NCI-H187 (cell line): ENCODE results near the gene GJA5.
"Not testable (repeated sequence)": the region's sequence is repeated elsewhere in the genome, so short reads cannot be mapped to it uniquely, and the experiment has no call there.

Experiments used
- DNase-seq, 2 experiments: peaks; one replicate each; lab custom pipeline; 2025; lab: John Stamatoyannopoulos, UW

The GJA5 gene

DNA sequence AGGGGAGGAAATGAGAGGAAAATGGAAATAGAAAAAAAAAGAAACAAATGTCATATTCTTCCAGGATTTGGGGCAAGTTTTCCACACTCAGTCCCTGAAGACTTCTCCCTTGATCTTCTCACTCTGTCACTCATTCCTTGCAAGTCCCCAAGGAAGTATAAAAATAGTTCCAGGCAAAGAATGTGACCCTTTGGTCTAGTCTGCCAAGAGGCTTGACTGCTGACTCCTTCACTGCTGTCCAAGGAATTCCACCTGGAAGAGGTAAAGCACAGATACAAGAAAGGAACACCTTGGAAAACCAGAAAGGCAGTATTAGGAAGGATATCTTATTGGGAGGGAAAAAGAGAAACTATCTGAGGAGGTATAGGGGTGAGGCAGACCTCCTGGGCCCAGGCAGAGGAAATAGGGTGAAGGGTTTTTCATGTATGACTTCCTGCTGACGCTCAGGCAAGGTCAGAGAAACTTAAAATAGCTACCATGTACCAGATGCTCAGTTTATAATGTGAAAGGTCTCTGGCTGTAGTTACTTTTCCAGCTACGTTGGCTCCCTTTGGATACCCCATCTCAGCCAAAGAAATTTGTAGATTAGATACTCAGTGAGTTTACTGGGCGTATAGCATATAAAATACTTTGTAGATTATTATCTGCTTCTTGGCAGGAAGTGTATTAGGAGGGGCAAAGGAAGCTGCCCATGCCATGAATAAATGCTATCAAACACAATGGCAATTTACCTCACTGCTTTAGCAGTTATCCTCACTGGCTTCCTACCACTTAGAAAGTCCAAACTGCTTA is 2.0 kb upstream of the GJA5 start:
- DNase-seq = no peak

DNA sequence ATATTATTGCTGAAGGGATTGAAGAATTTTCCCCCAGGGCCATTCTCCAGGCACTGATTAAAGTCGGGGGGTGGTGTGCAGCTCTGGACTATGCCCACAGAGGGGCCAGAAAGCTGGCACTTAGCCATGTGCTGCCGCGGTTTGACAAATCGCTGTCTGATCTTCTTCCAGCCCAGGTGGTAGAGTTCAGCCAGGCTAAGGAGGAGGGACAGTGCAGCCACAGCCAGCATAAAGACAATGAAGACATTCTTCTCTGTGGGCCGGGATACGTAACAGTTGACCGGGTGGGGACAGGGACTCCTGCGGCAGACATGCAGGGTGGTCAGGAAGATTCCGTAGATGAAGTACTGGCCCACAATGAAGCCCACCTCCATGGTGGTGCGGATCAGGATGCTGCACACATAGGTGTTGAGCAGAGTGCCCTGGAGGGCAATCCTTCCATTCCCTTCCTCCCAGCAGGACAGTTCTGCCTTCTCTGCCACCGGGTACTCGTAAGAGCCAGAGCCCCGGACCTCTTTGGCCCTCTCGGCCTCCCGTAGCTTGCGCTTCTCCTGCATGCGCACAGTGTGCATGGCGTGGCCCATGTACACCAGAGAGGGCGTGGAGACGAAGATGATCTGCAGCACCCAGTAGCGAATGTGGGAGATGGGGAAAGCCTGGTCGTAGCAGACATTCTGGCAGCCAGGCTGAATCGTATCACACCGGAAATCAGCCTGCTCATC is 1.9 kb downstream of the GJA5 start:
- DNase-seq = no peak

DNA sequence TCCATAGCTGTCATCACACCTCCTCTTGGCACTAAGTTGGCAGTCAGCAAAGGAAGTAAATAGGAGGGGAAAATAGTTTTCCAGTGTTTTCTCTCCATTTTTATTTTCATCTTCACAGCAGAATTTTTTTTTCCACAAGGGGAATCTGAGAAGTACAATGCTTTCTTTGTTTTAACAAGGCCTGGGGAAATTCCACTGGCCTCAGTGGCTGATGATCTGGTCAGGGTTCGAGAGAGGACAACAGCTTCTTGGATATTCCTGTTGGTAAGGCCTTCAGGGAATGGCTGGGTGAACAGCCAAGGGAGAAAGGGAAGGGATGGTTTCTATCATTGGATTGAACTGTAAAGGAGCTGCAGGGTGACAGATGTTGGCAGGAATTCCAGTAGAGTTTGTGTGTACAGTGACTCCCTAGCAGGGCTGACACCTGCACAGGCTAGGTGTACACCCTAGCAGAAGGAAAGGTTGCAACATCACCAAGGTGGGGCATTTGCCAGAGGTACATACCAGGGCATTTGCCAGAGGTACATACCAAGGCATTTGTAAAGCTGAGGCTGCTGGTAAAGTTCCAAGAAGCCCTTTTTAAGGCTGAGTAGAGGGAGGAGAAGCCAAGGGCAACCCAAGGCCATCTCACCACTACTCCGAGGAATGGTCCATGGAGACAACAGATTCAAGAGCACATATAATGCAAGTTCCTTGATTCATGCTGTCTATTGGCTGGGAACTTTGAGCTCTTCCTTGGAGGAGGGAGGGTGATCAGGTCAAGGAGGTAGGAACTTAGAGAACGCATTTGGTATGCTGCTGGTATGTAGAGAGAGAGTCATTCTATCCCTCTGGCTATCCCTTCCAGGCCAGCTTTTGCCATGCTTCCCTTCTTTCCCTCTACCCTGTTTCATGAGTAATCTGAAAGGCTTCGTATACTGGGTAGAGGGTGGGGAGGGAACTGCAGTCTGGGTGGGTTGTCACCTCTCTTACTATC is 3.1 kb downstream of the GJA5 start:
- no peak for DNase-seq

DNA sequence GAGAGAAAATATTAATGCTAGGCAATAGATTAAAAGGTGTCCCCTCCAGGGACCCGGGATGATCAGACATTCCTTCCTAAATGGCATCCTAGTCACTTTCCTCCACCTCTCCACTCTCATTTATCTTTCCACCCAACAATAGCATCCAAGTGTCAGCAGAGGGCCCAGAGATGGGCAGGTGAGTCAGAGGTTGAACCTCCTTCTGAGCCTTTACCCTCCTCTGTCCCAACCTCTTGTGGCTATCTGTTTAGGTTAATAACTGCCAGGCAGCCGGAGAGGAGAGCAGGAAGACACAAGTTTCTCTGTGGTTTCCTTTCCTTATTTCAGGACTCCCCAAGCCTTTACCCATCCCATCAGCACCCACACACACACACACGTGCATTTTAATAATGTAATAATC is 4.1 kb downstream of the GJA5 start:
- no peak for DNase-seq

DNA sequence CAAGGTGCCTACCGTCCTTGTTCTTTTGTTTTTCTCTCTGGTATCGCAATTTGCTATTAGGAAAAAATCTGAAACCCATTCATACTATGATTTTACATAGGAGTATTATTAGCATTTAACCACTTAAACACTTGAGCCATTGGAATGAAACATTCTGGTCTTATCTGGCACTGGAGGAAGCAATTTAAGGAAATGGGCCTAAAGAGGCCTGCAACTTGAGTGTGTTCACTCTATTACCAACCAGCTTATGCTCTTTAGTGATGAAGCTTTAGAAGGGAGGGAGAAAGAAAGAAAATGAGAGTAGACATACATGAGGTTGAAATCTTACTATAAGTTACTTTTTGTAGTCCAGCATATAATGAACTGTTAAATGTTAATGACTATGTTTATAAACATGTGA is 5.7 kb downstream of the GJA5 start:
- DNase-seq = no peak

DNA sequence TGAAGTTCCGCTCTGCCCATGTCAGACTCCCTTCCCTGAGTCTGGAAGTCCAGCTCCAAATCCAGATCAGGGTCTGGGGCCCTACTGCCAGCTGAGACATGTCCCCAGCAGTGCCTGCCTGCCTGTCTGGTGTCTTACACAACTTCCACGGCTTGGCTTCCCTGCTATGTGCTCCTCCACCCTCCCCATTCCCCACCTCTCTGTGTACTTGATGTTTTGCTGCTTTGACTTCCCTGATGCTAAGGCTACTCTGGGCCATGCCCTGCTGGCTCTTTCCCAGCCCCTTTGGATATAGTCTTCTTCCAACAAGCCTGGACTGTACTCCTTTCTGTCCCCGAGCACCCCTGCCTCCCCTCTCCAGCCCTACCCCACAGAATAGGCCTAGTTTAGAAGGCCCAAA is 7.3 kb downstream of the GJA5 start:
- no peak for DNase-seq

DNA sequence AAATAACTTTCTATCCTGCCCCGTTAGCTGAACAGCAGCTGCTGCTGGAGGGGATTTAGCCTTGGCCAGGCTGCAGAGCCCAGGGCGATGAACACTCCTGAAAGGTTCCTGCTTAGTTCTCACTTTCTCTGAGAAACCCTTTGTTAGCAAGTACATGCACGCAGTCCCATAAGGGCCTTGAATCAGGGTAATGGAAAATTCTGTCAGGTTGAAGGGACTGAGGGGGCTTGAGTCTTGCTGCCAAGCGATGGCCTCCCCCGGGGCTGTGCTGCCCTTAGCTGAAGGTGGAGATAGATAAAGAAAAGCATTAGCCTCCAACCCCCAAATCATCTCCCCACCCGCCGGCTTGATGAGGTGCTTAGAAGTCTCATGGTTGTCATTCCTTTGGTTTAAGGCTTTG is 7.9 kb downstream of the GJA5 start:
- no peak for DNase-seq

DNA sequence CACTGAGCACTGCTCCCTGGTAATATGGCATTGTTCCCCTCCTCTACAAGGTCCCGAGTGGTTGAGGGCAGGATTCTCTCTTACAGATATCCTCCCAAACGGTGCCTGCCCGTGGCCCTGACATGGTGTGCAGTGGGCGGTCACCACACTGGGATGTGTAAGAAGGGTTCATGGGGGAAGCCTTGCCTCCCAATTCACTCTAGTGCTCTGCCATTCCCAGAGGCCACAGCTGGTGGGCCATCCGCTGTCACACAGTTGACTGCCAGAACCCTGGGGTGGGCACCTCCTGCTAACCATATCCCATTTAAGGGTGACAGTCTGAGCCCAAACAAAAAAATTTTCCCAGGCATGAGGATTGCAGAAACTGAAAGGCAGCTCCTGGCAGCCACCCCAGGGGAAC is 9.1 kb downstream of the GJA5 start:
- no peak for DNase-seq

DNA sequence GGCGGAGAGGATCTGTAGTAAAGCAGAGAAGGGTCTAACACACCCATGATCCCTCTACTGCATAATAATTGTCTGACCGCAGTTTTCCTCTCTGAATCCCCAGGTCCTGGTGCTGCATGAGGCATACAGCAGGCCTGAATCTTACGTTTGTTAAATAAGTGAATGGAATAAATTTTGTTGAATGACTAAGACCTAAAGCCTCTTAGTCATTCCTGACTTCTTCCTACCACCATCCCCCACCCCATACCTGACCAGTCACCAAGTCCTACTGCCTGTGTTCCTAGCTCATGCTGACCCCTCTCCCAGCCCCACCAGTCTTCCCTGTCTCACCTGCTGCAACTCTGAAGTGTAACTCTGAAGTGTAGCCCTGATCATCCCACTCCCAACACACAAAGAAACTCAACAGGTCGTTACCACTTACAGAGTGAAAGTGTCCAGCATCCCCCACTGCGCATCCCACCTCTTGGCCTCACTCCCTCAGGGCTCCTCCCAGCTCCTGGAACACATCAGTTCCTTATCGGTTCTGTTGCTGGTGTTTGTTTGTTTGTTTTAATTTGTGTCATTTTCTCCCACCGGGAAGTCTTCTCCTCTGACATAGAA is 9.7 kb downstream of the GJA5 start:
- DNase-seq = no peak

DNA sequence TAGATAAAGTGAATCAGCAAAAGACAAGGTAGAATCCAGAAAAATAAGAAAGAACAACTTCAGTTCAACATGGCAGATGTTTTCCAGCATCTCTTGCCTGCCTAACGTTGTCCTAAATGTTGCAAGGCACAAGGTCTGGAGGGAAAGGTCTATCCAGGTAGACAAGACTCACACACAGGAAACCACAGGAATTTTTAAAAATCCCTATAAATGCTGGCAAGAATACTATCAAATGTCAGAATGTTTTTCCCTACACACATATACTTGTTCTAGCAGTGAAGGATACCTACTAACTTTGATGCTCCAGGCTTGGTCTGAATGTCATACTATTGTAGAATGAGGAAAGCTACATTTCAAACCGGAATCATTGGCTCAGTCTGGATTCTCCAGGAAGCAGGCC is 10.6 kb downstream of the GJA5 start:
- DNase-seq = no peak

DNA sequence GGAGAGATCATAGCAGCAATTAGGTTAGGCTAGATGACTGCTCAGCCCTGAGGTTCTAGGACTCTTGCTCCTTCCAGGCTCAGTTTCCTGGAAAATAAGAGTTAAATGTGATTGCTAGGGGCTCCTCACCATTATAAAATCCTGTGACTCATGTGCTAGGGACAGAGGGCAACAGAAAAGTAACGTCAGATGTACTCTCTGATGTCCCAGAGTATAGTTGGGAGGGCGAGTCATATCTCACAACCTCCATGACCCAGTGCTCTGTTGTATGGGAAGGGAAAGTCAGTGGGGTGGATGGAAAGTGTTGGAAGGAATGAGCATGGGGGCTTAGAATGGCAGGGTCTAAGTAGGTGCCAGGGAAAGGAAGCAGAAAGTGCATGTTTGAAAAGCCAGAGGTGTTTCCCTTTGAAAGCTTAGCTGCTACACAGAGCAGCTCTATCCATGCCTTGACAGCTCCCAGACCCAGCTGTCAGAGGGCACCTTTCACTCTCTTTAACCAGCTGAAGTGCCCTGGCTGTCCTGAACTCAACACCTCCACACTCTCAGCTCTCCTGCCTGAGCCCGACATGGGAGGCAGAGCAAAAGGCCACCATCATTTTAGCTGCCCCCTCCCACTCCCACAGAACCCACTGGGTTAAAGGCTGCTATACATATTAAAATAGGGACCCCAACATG is 11.6 kb downstream of the GJA5 start:
- no peak for DNase-seq

DNA sequence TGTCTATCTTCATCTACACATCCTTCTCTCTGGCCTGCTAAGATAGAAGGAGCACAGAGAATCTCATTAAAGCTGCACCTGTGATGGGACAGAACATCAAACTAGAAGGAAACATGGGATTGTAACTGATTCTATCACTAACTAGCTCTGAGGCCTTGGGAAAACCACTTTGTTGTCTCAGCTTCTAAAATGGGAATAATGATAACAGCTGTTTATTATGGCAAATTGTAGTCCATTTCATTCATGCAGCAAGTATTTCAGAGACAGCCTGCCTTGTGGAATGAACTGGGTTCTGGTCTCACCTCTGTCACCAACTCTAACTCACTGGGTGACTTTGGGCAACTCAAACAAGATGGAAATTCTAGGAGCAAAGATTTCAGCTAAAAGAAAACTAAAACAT is 12.4 kb downstream of the GJA5 start:
- DNase-seq = no peak

DNA sequence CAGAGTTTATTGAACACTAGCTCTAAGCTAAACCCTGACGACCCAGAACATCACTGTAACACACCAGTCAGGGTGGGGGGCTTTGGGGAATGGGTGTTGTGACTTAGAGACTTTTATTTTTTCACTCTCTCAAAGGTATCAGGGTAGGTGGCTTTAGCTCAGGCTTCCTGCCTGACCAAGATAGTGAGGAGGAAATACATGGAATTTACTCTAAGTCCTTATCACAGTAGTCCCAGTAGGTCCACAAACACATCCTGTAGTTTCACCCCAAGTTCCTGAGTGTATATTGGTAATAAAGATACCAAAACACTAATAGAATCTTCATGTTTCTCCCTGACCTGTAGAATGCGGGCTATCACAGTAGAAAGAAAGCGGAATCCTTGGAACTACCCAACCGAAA is 15.1 kb downstream of the GJA5 start:
- no peak for DNase-seq

DNA sequence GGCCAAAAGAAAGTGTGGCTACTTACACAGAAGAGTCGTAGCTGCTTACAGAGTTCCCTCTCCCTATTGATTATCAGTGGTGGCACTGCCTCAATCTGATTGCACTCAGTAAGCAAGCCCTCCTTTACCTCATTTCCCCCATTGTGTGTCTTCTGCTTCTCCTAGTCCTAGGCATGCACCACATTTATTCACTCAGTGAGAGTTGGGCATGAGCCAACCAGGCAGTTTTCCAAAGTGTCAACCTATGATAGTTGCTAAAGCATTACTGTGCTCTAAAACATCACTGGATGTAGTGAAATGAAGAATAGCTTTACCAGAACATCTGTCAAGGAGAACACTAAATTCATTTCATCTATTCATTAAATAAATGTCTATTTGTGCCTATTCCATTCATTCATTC is 19.3 kb downstream of the GJA5 start:
- no peak for DNase-seq

DNA sequence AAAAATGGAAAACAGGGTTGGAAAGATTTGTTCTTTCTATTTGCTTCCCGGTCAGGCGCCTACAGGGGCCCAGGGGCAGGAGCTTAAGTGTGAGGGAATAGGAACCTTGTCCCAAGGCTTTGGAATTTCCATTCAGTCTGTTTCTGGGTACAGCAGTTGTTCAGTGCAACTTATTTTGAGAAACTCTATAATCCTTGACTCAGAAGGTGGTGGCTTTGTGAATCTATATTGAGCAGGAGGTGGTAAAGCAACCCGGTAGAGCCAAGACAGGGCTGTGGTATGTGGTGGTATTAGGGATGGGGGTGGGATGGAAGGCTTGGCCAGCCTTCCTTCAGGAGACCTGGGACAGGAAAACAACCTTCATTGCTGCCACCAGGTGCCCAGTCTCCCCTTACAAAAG is 20.0 kb downstream of the GJA5 start:
- DNase-seq = no peak

DNA sequence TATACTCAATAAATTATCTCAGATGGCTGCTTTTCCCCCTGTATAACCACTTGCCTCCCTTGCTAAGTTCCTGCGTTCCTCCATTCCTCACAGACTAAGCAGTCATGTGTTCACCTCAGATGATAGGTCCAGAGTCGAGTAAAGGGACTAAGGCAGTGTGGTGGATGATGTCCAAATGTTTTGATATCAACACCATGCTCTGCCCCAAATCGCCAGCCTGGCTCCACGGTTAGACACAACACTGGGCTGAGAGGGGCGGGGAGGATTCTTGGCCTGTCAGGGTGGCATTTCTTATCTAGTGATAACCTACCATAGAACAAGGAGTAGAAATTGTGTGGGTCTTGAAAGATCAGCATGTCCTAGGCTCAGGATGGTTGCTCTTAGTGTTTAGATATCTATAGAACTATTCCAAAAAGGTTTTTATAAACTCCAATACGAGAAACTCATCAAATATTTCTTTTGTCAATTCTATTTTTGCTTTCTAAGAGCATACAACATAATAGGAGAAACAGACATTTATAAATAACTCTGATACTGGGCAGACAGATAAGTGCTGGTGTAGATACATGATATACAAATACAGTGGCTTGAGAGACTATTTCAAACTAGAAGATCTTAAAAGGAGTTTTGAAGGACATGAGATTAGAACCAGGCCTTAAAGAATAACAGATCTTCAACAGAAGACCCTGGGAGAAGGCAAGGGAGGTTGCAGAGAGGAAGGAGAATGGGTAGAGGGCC is 21.5 kb downstream of the GJA5 start:
- no peak for DNase-seq

DNA sequence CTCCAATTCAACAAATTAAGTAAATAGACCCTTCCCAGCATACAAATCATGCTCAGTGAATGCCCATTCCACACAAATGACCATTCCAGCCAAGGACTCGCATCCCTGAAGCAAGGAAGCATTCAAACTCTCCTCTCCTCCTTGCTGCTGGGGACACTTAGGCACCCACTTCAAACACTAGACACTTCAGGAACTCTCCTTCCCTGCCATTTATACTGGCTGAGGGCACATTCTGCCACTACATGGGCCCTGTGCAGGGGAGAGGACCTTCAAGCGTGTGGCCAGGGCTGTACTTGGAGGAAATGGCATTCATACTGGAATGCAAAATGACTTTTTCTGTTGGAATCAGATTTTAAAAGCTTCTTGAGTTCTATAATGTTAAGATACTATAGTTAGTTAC is 22.3 kb downstream of the GJA5 start:
- no peak for DNase-seq

DNA sequence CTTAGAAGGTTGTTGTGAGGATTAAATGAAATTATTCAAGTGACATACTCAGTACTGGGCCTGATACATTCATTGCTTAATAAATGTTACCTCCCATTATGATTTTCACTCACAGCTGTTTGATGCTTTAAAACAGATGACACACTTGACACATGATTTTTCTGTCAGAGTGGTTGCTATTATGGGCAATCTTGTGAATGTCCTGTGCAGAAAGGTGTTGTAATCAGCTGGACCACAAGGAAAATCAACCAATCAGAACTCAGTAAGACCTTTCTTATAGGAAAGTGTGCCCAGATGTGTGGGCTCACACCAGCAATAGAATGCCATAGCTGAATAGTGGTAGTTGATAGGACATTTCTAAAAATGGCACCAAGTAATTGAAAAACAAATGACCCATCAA is 23.5 kb downstream of the GJA5 start:
- DNase-seq = no peak

DNA sequence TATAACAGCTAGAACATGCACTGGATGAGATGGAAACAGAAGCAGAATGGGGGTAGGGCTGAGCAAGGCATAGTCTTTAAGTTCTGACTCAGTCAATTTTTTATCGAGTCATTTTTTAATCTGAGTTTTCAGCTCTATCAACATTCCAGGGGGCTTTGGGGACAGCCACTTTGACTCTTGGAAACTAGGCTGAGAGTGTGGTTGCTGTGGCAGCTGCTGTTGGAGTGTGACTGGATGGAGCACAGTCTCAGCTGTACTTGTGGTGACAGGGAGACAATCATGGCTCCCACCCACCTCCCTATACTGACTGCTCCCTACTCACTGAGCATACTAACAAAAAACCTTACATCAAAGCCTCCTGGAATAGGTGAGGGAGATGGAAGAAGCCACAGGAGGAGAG is 25.0 kb downstream of the GJA5 start:
- DNase-seq = no peak

DNA sequence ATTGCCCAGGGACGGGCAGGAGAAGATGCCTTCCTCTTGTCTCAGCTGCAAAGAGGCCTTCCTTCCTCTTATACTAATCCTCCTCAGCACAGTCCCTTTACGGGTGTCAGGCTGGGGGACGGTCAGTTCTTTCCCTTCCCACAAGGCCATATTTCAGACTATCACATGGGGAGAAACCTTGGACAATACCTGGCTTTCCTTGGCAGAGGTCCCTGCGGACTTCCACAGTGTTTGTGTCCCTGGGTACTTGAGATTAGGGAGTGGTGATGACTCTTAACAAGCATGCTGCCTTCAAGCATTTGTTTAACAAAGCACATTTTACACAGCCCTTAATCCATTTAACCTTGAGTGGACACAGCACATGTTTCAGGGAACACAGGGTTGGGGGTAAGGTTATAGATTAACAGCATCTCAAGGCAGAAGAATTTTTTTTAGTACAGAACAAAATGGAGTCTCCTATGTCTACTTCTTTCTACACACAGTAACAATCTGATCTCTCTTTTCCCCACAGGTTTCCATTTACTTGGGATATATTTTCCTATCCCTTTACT is 26.0 kb downstream of the GJA5 start:
- DNase-seq = not testable (repeated sequence)

DNA sequence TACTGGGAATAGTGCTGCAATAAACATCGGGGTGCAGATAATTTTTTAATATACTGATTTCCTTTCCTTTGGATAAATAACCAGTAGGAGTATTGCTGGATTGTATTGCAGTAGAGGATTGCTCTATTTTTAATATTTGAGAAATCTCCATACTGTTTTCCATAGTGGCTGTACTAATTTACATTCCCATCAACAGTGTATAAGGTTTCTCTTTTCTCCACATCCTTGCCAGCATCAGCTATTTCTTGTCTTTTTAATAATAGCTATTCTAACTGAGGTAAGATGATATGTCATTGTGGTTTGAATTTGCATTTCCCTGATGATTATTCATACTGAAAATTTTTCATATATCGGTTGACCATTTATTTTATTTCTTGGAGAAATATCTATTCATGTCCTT is 31.1 kb downstream of the GJA5 start:
- no peak for DNase-seq
